Measurements from ENCODE around the gene GABARAPL2.
"Not testable (repeated sequence)": the region's sequence is repeated elsewhere in the genome, so short reads cannot be mapped to it uniquely, and the experiment has no call there.

GABARAPL2 gene

DNA sequence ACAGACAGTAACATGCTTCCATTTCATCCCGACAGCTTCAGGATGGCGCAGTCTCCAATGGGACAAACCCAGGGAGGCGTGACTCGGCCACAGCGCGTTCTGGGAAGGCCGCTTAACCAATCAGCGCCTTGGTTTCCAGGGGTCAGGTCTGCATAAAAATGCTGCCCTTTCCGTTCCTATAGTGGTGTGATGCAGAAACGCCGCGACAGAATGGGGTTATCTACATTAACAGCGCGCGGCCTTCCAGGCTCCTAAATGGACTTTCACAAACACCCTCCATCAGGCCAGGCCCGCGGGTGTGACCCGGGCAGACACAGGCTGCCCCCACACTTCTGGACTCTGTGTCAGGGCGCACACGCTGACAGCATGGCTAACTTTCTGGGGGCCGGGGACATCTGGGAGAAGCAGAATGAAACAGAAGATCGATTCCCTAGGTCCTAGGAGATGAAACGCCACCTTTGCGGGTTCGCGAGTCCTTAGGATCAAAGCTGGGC, 10.9 kb upstream of the GABARAPL2 start:
- peak; percentile 91 for DNase-seq

DNA sequence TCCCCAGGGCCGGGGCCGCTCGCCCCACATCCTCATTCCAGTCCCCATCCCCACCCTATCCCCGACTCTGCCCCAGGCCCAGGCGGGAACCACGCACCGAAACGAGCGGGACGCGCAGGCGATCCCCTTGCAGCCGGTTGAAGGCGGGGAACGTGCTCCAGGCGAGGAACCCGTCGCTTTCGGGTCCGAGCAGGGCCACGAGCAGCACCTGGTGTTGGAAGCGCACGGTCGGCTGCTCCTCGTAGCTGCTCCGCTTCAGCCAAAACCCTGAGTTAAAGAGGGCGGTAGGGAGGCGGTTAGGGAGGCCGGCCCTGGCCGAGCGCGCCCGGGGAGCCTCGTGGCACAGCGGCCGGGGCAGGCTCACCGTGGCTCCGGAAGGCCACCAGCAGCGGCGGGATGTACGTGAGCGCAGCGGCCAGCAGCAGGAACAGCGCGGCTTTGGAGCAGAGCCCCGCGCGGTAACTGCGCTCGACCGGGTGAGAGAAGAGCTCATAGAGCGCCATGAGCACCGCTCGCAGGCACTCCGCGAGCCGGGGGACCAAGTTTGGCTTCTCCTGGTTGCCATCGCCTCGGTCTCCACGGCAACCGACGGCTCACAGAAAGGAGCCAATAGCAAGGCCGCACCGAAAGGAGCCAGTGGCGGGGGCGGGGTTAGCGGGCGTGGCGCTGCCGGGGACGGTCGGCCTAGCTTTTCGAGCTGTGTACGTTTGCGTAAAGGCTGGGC, 10.3 kb upstream of the GABARAPL2 start, which contains the start of gene TMEM231:
Gene TMEM231 (minus strand): TSS at position 546 of the 724 bp plus-strand sequence. CDS start 43 bp downstream, at position 503.
- peak; percentile 97 for DNase-seq

DNA sequence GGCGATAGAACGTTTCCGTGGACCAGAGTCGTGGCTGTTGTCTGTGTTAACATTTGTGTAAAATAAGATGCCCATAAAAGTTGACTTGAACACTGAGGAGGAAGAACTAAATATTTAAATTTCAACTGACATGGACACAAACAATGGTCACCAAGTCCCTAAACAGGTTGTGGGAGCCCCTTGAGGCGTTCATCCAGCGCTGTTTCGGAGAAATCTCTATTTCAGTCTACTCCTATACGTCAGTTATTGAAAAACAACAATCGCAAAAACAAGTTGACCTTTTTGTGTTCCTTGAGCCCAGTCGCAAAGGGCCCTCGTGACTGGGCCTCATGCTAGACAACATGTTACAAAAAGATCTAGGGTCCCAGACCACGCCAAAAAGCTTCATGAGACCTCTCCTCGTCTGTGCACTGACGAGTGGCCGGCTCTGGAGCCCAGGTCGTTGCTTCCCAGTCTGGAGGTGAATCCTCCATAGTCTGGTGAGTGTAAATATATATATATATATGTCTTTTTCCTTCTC, 9.7 kb upstream of the GABARAPL2 start:
- no peak for DNase-seq

DNA sequence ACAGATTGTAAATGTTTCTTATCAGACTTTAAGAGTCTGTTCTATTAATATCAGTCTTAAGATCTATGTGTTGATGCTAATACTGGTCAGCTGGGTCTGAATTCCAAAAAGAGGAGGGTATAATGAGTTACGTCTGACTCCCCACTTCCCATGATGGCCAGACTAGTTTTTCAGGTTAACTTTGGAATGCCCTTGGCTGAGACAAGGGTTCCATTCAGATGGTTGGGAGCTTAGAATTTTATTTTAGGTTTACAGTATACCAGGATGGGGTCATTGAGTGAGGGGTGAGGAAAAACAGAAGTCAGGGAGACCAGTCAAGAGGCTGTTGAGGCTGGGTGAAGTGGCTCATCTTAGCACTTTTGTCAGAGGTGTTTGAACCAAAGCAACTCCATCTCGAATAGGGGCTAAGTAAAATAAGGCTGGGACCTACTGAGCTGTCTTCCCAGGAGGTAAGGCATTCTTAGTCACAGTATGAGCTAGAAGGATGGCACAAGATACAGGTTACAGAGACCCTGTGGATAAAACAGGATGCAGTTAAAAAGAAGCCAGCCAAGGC, 7.3 kb upstream of the GABARAPL2 start:
- DNase-seq = no peak

DNA sequence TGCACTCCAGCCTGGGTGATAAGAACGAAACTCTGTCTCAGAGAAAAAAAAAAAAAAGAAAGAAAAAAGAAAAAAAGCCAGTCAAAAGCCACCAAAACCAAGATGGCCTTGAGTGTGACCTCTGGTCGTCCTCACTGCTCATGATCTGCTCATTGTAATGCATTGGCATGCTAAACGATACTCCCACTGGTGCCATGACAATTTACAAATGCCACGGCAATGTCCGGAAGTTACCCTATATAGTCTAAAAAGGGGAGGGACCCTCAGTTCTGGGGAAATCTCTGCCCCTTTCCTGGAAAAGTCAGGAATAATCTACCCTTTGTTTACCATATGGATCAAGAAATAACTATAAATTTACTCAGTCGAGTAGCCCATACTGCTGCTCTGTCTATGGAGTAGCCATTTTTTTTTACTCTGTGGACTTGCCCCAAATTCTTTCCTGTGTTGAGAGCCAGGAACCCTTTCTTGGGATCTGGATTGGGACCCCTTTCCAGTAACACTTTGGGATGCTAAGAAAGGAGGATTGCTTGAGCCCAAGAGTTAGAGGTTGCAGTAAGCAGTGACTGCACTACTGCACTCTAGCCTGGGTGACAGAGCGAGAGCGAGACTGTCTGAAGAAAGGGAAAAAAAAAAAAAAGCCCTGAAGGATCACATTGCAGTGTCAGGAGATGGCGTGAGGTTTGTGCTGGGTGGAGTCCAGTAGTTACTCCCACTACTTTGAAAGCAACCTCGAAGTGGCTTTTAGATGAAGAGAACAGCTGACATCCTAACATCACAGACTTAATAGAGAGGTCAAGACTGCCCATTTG, 6.4 kb upstream of the GABARAPL2 start:
- peak; percentile 18 for DNase-seq

DNA sequence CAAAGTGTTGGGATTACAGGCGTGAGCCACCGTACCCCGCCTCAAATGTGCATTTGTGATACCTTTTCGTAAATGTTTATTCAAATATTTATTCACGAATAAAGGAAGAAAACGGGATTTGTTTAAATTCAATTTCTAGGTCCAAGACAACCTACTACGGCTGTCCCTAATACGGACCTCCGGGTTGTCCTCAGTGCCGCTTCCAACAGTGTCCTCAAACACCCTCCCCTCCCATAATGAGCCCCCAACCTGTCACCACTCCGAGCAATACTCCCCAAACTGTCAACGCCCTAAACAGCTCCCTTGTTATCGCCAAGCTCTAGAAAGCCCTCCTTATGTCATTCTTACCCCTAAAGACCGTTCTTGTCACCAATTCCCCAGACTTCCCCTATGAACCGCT, 539 bp upstream of the GABARAPL2 start:
- DNase-seq = no peak

DNA sequence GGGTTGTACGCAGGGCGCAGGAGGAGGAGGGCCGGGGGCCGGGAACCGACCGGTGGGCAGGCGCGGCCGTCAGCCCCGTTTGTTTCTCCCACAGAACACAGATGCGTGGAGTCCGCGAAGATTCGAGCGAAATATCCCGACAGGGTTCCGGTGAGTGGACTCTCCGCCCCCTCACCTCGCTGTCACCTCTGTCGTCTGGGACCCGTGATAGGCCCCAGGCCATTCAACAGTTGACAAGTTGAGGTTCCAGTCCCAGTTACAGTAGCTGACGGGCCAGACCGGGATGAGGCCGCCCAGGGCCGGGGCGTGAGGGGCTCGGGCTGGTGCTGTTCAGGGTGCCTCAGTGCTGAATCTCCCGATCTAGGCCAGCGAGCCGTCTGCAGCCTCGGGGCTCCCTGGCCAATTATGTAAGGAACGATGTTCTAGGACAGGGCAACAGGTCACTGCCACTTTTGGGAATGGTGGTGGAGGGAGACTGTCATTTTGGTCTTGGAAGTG, 628 bp downstream of the GABARAPL2 start:
- peak; percentile 44 for DNase-seq

DNA sequence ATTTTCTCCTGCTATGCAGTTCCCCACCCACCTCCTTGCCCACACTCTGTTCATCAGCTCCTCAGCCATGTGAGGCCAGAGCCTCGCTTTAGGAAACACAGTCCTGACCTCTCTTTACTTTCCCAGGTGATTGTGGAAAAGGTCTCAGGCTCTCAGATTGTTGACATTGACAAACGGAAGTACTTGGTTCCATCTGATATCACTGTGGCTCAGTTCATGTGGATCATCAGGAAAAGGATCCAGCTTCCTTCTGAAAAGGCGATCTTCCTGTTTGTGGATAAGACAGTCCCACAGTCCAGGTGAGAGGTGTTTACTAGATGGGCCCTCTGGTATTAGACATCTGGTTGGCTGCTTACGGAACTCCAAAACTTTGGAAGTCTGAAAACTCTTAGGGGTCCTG, 1.7 kb downstream of the GABARAPL2 start:
- no peak for DNase-seq

DNA sequence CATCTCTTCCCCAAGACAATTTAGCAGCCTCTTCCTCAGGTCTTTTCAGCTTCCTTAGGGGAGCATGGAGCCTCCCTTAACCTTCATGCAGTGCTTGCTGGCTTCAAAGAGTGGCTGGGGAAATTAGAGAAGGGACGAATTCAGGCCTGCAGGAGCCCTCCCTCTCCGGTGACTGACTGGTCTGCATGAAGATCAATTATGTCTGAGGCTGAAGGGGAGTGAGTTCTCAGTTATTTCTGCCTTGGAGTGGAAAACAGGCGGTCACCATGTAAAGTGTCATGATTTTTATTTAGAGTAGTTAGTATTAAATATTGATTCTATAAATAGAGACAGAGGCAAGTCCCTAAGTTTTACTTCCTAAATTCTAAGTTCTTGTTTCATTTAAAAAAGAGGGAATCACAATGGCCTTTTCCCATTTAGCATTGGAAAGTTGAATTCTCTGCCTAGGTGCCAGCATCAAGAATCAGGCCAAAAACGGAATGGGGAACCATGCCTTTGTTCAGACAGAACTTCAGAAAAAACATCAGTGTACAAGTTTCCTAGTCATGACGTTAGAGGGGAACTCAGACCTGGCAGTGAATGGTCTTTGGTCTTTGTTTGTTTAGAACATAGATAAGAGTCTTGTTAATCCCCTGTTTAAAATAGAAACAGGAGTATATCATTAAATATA, 4.4 kb downstream of the GABARAPL2 start:
- no peak for DNase-seq

DNA sequence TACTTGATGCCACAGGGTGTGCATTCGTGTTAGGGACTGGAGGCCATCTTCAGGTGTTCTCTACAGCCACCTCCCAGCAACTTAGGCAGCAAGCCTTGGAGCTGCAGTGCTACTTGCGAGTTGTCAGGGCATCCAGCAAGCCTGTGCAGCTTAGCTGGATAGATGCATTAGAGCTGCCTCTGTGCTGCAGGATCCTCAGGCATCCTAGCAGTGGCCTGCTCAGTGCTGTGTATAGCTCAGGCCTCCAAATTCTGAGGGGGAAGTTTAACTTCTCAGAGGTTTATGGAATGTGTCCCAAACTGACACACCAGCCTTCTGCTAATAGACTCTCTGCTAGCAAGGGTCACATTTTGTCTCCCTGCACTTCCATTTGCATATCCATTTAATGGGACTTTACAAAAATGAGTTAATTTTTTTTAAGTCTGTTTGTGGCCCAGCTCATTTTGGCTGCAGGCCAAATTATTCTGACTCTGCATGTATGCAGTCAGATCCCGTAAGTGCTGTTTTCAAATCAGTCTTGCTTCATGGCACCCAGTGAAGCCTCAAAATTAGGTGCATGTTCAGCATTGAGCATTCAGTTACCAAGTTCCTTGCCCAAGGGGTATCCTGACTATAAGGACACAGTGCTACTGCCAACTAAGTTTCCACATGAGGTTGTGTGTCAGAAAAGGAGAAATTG, 6.8 kb downstream of the GABARAPL2 start:
- peak; percentile 73 for DNase-seq

DNA sequence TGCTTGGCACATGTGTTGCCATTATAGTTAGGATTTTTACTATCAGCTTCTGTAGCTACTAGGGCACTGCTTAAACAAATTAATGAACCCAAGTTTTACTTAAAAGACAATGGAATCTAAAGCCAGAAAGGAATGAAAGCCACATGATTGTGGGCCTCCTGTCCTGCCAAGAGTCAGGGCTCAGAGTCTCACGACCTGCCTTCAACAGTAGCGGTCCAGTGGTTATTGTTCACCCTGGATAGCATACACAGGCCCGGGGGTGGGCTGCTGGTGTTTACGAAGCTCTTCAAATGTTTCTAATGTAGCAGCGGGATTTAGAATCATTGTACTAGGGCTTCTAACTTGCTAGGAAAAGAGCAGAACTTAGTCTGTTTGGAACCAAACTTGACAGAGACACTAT, 7.8 kb downstream of the GABARAPL2 start:
- DNase-seq = no peak

DNA sequence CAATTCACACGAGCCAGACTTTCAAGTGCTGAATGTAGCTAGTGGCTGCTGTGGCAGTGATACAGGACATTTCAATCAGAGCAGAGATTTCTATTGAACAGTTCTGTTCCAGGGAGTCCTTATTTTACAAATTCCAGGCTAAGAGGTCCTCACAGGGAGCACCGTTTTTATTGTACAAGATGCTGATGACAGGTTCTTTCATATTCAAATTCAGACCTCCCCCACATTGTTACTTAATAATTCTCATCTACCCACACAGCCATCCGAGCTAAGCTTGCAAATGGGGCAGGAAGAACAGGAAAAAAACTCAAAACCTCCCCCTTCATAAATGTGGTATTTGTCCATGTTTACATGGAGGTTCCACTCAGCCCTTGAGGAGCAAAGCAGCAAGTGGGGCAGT, 9.8 kb downstream of the GABARAPL2 start:
- no peak for DNase-seq

DNA sequence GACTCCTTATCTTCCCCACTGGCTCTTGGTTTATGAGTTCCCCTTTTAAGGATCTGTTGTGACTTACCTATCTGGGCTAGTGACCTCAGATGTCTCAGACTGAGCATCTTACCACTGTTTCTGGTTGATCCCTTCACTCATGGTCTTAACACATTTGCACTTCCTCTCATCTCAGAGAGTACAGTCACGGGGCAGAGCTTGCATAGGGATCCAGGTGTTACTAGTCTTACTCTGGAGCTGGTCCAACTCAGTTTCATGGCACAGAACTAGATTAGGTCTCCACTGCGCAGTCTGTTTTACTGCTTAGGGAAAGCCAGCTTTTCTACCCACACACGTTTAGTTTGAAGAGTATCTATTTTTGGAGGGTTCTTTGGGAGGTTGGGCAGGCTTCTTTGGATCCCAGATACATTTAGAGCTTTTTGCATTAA, 10.2 kb downstream of the GABARAPL2 start:
- no peak for DNase-seq

DNA sequence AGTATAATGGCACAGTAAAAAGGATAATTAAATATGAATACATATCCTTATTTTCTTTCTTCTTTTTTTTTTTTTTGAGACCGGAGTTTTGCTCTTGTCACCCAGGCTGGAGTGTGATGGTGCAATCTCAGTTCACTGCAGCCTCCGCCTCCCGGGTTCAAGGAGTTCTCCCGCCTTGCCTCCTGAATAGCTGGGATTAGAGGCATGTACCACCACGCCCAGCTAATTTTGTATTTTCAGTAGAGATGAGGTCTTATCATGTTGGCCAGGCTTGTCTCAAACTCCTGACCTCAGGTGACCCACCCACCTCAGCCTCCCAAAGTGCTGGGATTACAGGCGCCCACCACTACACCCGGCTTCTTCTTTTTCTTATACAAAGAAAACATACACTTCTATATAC, 12.0 kb downstream of the GABARAPL2 start:
- peak; percentile 43 for DNase-seq

DNA sequence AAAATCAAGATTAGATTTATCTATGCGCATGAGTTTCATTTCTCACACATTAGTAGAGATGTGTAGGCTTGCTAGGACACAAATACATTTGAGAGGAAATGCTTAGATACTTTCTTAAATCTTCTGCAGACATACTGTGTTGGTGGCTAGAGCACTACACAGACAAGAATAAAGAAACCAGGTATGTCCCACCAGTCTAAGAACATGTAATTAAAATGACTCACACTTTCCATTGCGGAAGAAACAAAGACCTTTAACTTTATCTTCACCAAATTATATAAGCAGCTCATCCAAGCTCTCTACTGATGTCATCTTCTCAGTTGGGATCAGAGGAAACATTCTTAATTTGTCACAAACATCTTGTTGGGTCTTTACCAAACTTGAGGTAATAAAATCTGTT, 12.5 kb downstream of the GABARAPL2 start:
- DNase-seq = no peak

DNA sequence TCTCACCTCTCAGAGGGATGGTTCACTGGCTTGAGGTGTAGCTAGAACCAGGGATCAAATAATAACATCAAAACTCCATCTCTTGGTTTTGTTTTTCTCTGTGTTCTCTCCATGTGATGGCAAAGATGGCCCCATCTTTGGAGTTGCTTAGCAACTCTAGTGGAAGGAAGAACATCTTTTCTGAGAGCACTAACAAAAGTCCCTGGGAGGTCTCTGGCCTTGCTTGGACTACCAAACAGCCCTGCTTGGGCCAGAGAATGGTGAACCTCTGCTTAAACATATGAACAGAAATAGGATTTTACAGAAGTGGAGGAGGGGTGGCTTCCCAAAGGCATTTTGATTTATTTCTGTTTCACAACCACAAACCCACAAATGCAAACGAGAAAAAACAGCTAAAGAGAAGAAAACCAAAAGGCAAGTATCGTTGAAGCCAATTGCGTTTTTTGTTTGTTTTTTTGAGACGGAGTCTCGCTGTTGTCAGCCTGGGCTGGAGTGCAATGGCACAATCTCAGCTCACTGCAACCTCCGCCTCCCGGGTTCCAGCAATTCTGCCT, 13.2 kb downstream of the GABARAPL2 start:
- DNase-seq = no peak

DNA sequence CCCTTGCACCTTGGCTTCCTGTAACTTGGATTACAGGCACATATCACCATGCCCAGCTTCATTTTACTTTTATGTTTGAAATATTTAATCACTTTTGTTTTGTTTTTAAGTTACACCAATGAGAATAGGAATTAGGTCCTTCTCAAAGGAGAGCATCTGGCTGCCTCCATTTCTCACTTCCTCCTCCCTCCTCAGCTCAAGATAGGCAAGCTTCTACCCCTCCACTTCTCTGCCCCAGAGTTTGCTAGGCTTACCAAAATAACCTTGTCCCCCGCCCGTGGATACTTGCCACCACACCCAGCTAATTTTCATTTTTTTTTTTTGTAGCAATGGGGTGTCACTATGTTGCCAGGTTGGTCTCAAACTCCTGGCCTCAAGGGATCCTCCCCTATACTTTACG, 17.9 kb downstream of the GABARAPL2 start:
- no peak for DNase-seq

DNA sequence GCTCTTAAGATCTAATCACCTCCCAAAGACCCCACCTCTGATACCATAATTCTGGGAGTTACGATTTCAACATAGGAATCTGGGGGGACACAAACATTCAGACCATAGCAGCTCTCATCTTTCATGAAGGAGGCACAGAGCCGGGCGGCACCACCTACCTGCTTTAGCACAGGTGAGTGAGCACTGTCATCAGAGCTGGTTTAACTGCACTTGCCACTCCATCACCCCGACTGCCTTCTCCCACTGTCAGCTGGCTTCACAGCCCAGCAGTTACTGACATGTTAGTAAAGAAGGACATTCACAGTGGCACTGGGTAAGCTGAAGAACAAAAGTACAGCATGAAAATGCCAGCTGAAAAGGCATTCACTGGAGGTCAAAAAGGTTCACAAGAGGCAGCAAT, 22.5 kb downstream of the GABARAPL2 start:
- DNase-seq = no peak

DNA sequence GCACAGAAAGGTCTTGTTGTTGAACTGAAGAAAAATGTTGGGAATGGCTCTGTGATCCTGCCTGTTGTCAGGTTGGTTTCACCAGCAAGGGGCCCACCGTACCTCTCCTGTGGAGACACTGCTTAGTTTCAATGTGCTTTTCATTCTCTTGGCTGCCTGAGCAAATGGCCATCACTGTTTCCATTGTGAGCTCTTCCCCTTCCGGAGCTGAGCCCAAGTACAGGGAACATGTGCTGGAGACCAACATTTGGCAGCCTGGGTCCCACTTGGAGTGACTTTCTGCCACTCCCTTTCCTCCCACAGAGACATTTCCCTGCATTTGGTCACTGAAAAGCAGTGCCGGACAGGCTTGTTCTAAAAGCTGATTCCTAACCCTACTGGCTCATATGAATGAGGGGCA, 23.1 kb downstream of the GABARAPL2 start:
- DNase-seq = no peak

DNA sequence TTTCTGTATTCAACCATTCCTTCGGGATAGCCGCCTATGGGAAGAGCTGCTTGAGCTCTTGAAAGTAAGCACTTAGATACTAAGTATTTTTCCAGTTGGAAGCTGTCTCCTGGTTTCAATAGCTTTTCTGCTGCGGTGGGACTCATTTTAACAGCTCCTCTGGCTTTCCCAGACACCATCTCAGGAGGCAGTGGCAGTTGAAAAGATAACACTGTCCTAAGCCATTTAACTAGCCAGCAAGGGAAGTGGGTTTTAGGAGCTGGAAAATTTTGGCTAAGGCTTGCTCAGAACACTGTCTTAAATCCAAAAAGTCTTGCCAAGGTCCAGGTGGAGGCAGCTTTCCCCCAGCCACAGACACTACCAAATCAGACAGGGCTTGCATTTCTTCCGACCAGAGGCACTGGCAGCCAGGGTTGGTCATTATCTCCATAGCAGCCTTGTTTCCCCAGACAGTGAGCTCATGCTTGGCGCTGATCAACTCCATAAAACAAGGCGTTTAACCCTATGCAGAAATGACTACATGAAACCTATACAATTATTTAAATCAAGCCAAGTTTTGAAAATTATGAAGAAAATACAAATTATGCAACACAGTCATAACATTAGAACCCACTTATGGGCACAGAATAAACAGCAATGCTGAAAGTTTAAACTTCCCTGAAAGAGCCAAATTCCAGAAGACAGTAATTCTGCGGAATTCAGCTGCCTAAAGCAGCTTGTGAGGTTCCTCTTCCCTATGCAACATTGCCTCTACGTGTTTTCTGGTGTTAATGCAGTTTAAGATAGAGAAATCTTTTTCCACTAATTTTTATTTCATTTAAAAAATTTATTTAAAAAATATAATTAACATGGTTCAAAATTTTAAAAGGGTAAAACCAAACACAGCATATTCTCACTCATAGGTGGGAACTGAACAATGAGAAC, 25.0 kb downstream of the GABARAPL2 start:
- peak; percentile 48 for DNase-seq

DNA sequence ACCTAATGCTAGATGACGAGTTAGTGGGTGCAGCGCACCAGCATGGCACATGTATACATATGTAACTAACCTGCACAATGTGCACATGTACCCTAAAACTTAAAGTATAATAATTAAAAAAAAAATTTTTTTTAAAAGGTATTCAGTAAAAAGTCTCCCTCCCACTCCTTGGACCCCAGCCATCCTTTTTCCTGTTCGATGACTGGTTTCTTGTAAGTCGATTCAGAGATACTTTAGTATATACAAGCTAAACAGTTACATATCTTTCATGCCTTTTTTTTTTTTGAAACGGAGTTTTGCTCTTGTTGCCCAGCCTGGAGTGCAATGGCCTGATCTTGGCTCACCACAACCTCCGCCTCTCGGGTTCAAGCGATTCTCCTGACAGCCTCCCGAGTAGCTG, 25.7 kb downstream of the GABARAPL2 start:
- not testable (repeated sequence) for DNase-seq

Measured in hematopoietic multipotent progenitor cell treated with erythropoietin and hydrocortisone succinate and interleukin-3 and kit ligand, for 6 days (in vitro differentiated cells).